Duodenal mucosa (tissue), 2 donors: ENCODE results near the gene AMPH.

Experiments used
- H3K27ac ChIP-seq: one replicate; pipeline ENCODE4 v1.7.0; 2013; ENCODE audit warnings: low read depth, low read length
- H3K27me3 ChIP-seq, 2 donors: one replicate each; pipeline ENCODE4 v1.7.0; 2013; ENCODE audit warnings: low read length in 2 of 2, control low read depth in 1 of 2; ENCODE audit not compliant: insufficient read depth in 2 of 2, control insufficient read depth in 1 of 2
- H3K36me3 ChIP-seq, 2 donors: one replicate each; pipeline ENCODE4 v1.7.0; 2013; ENCODE audit warnings: low read length in 2 of 2, control low read depth in 1 of 2; ENCODE audit not compliant: insufficient read depth in 2 of 2, control insufficient read depth in 1 of 2
- H3K4me1 ChIP-seq, 2 donors: one replicate each; pipeline ENCODE4 v1.7.0; 2013; ENCODE audit warnings: low read length in 2 of 2, control low read depth in 1 of 2; ENCODE audit not compliant: insufficient read depth in 2 of 2, control insufficient read depth in 1 of 2
- H3K4me3 ChIP-seq, 2 donors: one replicate each; pipeline ENCODE4 v1.7.0; 2013; ENCODE audit warnings: low read length in 2 of 2, low read depth in 1 of 2
- H3K9ac ChIP-seq, 2 donors: one replicate each; pipeline ENCODE4 v1.7.0; 2013; ENCODE audit warnings: low read length in 2 of 2, low read depth in 1 of 2
- H3K9me3 ChIP-seq, 2 donors: one replicate each; pipeline ENCODE4 v1.7.0; 2013; ENCODE audit warnings: low read length in 2 of 2, control low read depth in 1 of 2; ENCODE audit not compliant: control insufficient read depth in 1 of 2

Gene AMPH

GRCh38 chr7:38630720-38631673, at the start of gene AMPH:
Gene AMPH (minus strand): TSS chr7:38631373. CDS start chr7:38631351, 22 bp downstream.
- Histone ChIP-seq H3K4me3 (peak within 1 kb of the TSS in 1 of 2 donors; percentile 16), H3K27me3 (peaks cover 4 to 12% of the 10 kb centered on the region in 2 donors), H3K4me1 (no peaks in the 10 kb centered on the region), H3K36me3 (no peaks in the 10 kb centered on the region), H3K9me3 (no peaks in the 10 kb centered on the region), H3K9ac (no peak within 1 kb of the TSS), H3K27ac (no peak within 1 kb of the TSS)

GRCh38 chr7:38679419-38679818, 48.2 kb upstream of the AMPH start:
- H3K9me3 ChIP-seq: no peaks in the 10 kb centered on the region
- H3K36me3 ChIP-seq: no peaks in the 10 kb centered on the region
- H3K27ac ChIP-seq: no peak overlapping the region
- H3K4me3 ChIP-seq: no peak overlapping the region
- H3K27me3 ChIP-seq: no peaks in the 10 kb centered on the region
- no peaks in the 10 kb centered on the region for H3K4me1 ChIP-seq
- no peak overlapping the region for H3K9ac ChIP-seq

GRCh38 chr7:38678698-38679054, 47.5 kb upstream of the AMPH start:
- Histone ChIP-seq H3K27ac (no peak overlapping the region), H3K27me3 (no peaks in the 10 kb centered on the region), H3K9me3 (no peaks in the 10 kb centered on the region), H3K4me3 (no peak overlapping the region), H3K4me1 (no peaks in the 10 kb centered on the region), H3K9ac (no peak overlapping the region), H3K36me3 (no peaks in the 10 kb centered on the region)

GRCh38 chr7:38677981-38678697, 47.0 kb upstream of the AMPH start:
- Histone ChIP-seq H3K4me1 (no peaks in the 10 kb centered on the region), H3K4me3 (no peak overlapping the region), H3K36me3 (no peaks in the 10 kb centered on the region), H3K9me3 (no peaks in the 10 kb centered on the region), H3K27ac (no peak overlapping the region), H3K9ac (no peak overlapping the region), H3K27me3 (no peaks in the 10 kb centered on the region)

- Histone ChIP-seq H3K4me3 (no peak overlapping the region), H3K27ac (no peak overlapping the region), H3K9ac (no peak overlapping the region), H3K27me3 (no peaks in the 10 kb centered on the region), H3K36me3 (no peaks in the 10 kb centered on the region), H3K4me1 (no peaks in the 10 kb centered on the region), H3K9me3 (no peaks in the 10 kb centered on the region)
Measured at GRCh38 chr7:38675494-38676106, 44.4 kb upstream of the AMPH start.

GRCh38 chr7:38674513-38674912, 43.3 kb upstream of the AMPH start:
- no peaks in the 10 kb centered on the region for H3K9me3 ChIP-seq
- H3K4me3 ChIP-seq: no peak overlapping the region
- H3K4me1 ChIP-seq: no peaks in the 10 kb centered on the region
- no peaks in the 10 kb centered on the region for H3K36me3 ChIP-seq
- no peak overlapping the region for H3K9ac ChIP-seq
- no peaks in the 10 kb centered on the region for H3K27me3 ChIP-seq
- no peak overlapping the region for H3K27ac ChIP-seq

- H3K9me3 ChIP-seq: no peaks in the 10 kb centered on the region
- H3K27ac ChIP-seq: no peak overlapping the region
Measured at GRCh38 chr7:38673795-38674194, 42.6 kb upstream of the AMPH start.

GRCh38 chr7:38671911-38672905, 41.0 kb upstream of the AMPH start:
- Histone ChIP-seq H3K27ac (no peak overlapping the region), H3K9me3 (no peaks in the 10 kb centered on the region), H3K9ac (no peak overlapping the region), H3K4me1 (no peaks in the 10 kb centered on the region), H3K36me3 (no peaks in the 10 kb centered on the region), H3K4me3 (no peak overlapping the region), H3K27me3 (no peaks in the 10 kb centered on the region)

More at GRCh38 chr7:38673795-38674194, 42.6 kb upstream of the AMPH start:
- no peaks in the 10 kb centered on the region for H3K4me1 ChIP-seq
- H3K36me3 ChIP-seq: no peaks in the 10 kb centered on the region
- H3K4me3 ChIP-seq: no peak overlapping the region
- H3K9ac ChIP-seq: no peak overlapping the region
- H3K27me3 ChIP-seq: no peaks in the 10 kb centered on the region

- no peaks in the 10 kb centered on the region for H3K4me1 ChIP-seq
- no peaks in the 10 kb centered on the region for H3K27me3 ChIP-seq
- no peak overlapping the region for H3K9ac ChIP-seq
- H3K36me3 ChIP-seq: no peaks in the 10 kb centered on the region
- no peak overlapping the region for H3K4me3 ChIP-seq
- H3K9me3 ChIP-seq: no peaks in the 10 kb centered on the region
- H3K27ac ChIP-seq: no peak overlapping the region
Measured at GRCh38 chr7:38669965-38670520, 38.9 kb upstream of the AMPH start.
